ENCODE data around the gene GALP. TPM values are rescaled to one million over a fixed set of nuclear protein-coding genes. Genes with fewer than 3 reads are reported as not detected.
A peak's percentile ranks its signal among the peaks of the same experiment; 100 is the strongest.
"Not testable (repeated sequence)": the region's sequence is repeated elsewhere in the genome, so short reads cannot be mapped to it uniquely, and the experiment has no call there.

The GALP gene
- total RNA-seq, 1 experiment from 2014 or later = not detected

GRCh38 chr19:56162258-56162657, 13.6 kb upstream of the GALP start:
- Histone ChIP-seq H3K36me3 (no peaks in the 10 kb centered on the region; the same call in none of the 2 replicates), H3K9me3 (no peaks in the 10 kb centered on the region), H3K27me3 (no peaks in the 10 kb centered on the region), H3K4me3 (no peak overlapping the region)
- DNase-seq = no peak

GRCh38 chr19:56163097-56163496, 12.7 kb upstream of the GALP start:
- no peak for DNase-seq
- no peaks in the 10 kb centered on the region for H3K9me3 ChIP-seq
- no peak overlapping the region for H3K4me3 ChIP-seq
- H3K27me3 ChIP-seq = no peaks in the 10 kb centered on the region
- H3K36me3 ChIP-seq = no peaks in the 10 kb centered on the region; the same call in none of the 2 replicates

- no peak for DNase-seq
- Histone ChIP-seq H3K4me3 (no peak overlapping the region), H3K36me3 (no peaks in the 10 kb centered on the region), H3K27me3 (no peaks in the 10 kb centered on the region), H3K9me3 (no peaks in the 10 kb centered on the region)
Measured at GRCh38 chr19:56167064-56167578, 8.7 kb upstream of the GALP start.

GRCh38 chr19:56170261-56170660, 5.5 kb upstream of the GALP start:
- peak; percentile 84 for DNase-seq
- H3K27me3 ChIP-seq = peaks cover 2% of the 10 kb centered on the region; the same call in 1 of the 2 replicates

GRCh38 chr19:56174086-56174485, 1.7 kb upstream of the GALP start:
- no peaks in the 10 kb centered on the region for H3K36me3 ChIP-seq
- H3K27me3 ChIP-seq = peaks cover 2% of the 10 kb centered on the region; the same call in 1 of the 2 replicates
- DNase-seq = no peak
- no peaks in the 10 kb centered on the region for H3K9me3 ChIP-seq
- H3K4me3 ChIP-seq = no peak overlapping the region

More at GRCh38 chr19:56170261-56170660, 5.5 kb upstream of the GALP start:
- Histone ChIP-seq H3K9me3 (no peaks in the 10 kb centered on the region), H3K36me3 (no peaks in the 10 kb centered on the region), H3K4me3 (no peak overlapping the region)

GRCh38 chr19:56174550-56174949, 1.3 kb upstream of the GALP start:
- Histone ChIP-seq H3K4me3 (no peak overlapping the region), H3K9me3 (no peaks in the 10 kb centered on the region), H3K27me3 (peaks cover 2% of the 10 kb centered on the region; the same call in 1 of the 2 replicates), H3K36me3 (no peaks in the 10 kb centered on the region)
- no peak for DNase-seq

GRCh38 chr19:56176310-56176709, 502 bp downstream of the GALP start:
- DNase-seq = not testable (repeated sequence)

GRCh38 chr19:56176881-56177280, 1.1 kb downstream of the GALP start:
- H3K4me3 ChIP-seq = no peak overlapping the region
- no peak for DNase-seq
- no peaks in the 10 kb centered on the region for H3K9me3 ChIP-seq
- peaks cover 2% of the 10 kb centered on the region; the same call in 1 of the 2 replicates for H3K27me3 ChIP-seq
- H3K36me3 ChIP-seq = no peaks in the 10 kb centered on the region

More at GRCh38 chr19:56176310-56176709, 502 bp downstream of the GALP start:
- not testable (repeated sequence) for H3K9me3 ChIP-seq, H3K4me3 ChIP-seq, H3K27me3 ChIP-seq, H3K36me3 ChIP-seq

- Histone ChIP-seq H3K9me3 (no peaks in the 10 kb centered on the region), H3K27me3 (peaks cover 2% of the 10 kb centered on the region; the same call in 1 of the 2 replicates), H3K4me3 (no peak overlapping the region), H3K36me3 (no peaks in the 10 kb centered on the region)
- no peak for DNase-seq
Measured at GRCh38 chr19:56177564-56178243, 1.9 kb downstream of the GALP start.

GRCh38 chr19:56189785-56190184, 14.0 kb downstream of the GALP start:
- peaks cover 2% of the 10 kb centered on the region; the same call in 1 of the 2 replicates for H3K27me3 ChIP-seq
- H3K9me3 ChIP-seq = no peaks in the 10 kb centered on the region
- DNase-seq = no peak
- no peak overlapping the region for H3K4me3 ChIP-seq
- no peaks in the 10 kb centered on the region for H3K36me3 ChIP-seq

GRCh38 chr19:56191115-56191514, 15.3 kb downstream of the GALP start:
- Histone ChIP-seq H3K36me3 (no peaks in the 10 kb centered on the region), H3K9me3 (no peaks in the 10 kb centered on the region), H3K27me3 (no peaks in the 10 kb centered on the region), H3K4me3 (no peak overlapping the region)
- no peak for DNase-seq

GRCh38 chr19:56191711-56192110, 15.9 kb downstream of the GALP start:
- Histone ChIP-seq H3K27me3 (no peaks in the 10 kb centered on the region), H3K36me3 (no peaks in the 10 kb centered on the region), H3K4me3 (no peak overlapping the region), H3K9me3 (no peaks in the 10 kb centered on the region)
- DNase-seq = no peak

- no peak overlapping the region for H3K4me3 ChIP-seq
- no peak for DNase-seq
- H3K9me3 ChIP-seq = no peaks in the 10 kb centered on the region
Measured at GRCh38 chr19:56193981-56194640, 18.3 kb downstream of the GALP start.

GRCh38 chr19:56197646-56198045, 21.8 kb downstream of the GALP start, which contains the start of gene ZSCAN5B:
ZSCAN5B (minus strand) TSS chr19:56197783; CDS start chr19:56193052, 4,731 bp downstream.
- H3K27me3 ChIP-seq, H3K4me3 ChIP-seq, H3K9me3 ChIP-seq, H3K36me3 ChIP-seq, DNase-seq: not testable (repeated sequence)

More at GRCh38 chr19:56193981-56194640, 18.3 kb downstream of the GALP start:
- no peaks in the 10 kb centered on the region for H3K27me3 ChIP-seq
- no peaks in the 10 kb centered on the region for H3K36me3 ChIP-seq

GRCh38 chr19:56199687-56200086, 23.9 kb downstream of the GALP start:
- H3K9me3 ChIP-seq = no peaks in the 10 kb centered on the region
- no peaks in the 10 kb centered on the region for H3K36me3 ChIP-seq
- peaks cover 3% of the 10 kb centered on the region; the same call in 1 of the 2 replicates for H3K27me3 ChIP-seq
- DNase-seq = no peak
- H3K4me3 ChIP-seq = no peak overlapping the region

- Histone ChIP-seq H3K27me3 (peaks cover 8% of the 10 kb centered on the region; the same call in 1 of the 2 replicates), H3K9me3 (no peaks in the 10 kb centered on the region), H3K36me3 (no peaks in the 10 kb centered on the region), H3K4me3 (no peak within 1 kb of the TSS)
- no peak for DNase-seq
Measured at GRCh38 chr19:56201973-56202372, 26.2 kb downstream of the GALP start, which contains the start of gene ZSCAN5C. ZSCAN5C (plus strand) TSS chr19:56202273; CDS start chr19:56205914, 3,641 bp downstream.

GRCh38 chr19:56207581-56207980, 31.8 kb downstream of the GALP start:
- H3K36me3 ChIP-seq, H3K27me3 ChIP-seq: not testable (repeated sequence)

More at GRCh38 chr19:56207581-56207980, 31.8 kb downstream of the GALP start:
- not testable (repeated sequence) for H3K4me3 ChIP-seq, H3K9me3 ChIP-seq, DNase-seq
